Smooth muscle cell (in vitro differentiated cells): ENCODE measurements around the gene UBE3C. TPM values are rescaled to one million over a fixed set of nuclear protein-coding genes. Genes with fewer than 3 reads are reported as not detected.
"Not testable (repeated sequence)": the region's sequence is repeated elsewhere in the genome, so short reads cannot be mapped to it uniquely, and the experiment has no call there.

Source experiments
- DNase-seq: peaks from one replicate; lab custom pipeline; 2025; ENCODE audit not compliant: unreplicated experiment; lab: John Stamatoyannopoulos, UW
- H2AFZ ChIP-seq: fragments of 200-600 bp; sonication (generic); 2 replicates; pipeline ENCODE4 v1.6.0; 2016; ENCODE audit warnings: antibody characterized with exemption, low read depth, mild to moderate bottlenecking
- H3F3A ChIP-seq: fragments of 200-600 bp; sonication (generic); 2 replicates; pipeline ENCODE4 v1.6.0; 2017; ENCODE audit warnings: antibody characterized with exemption, low read depth
- H3K27ac ChIP-seq: fragments of 200-600 bp; sonication (generic); 2 replicates; pipeline ENCODE4 v1.5.1; 2016; ENCODE audit warnings: low read depth, mild to moderate bottlenecking
- H3K27me3 ChIP-seq: fragments of 200-600 bp; sonication (generic); 2 replicates; pipeline ENCODE4 v1.6.1; 2016; ENCODE audit warnings: low read depth, mild to moderate bottlenecking
- H3K36me3 ChIP-seq: fragments of 200-600 bp; sonication (generic); 2 replicates; pipeline ENCODE4 v1.5.1; 2016; ENCODE audit warnings: low read depth
- H3K4me1 ChIP-seq: fragments of 200-600 bp; sonication (generic); 2 replicates; pipeline ENCODE4 v1.5.1; 2016; ENCODE audit warnings: low read depth
- H3K4me2 ChIP-seq: fragments of 200-600 bp; sonication (generic); 2 replicates; pipeline ENCODE4 v1.6.0; 2016; ENCODE audit warnings: mild to moderate bottlenecking
- H3K4me3 ChIP-seq: fragments of 200-600 bp; sonication (generic); 2 replicates; pipeline ENCODE4 v1.5.1; 2016; ENCODE audit warnings: mild to moderate bottlenecking
- H3K79me2 ChIP-seq: fragments of 200-600 bp; sonication (generic); 2 replicates; pipeline ENCODE4 v1.6.0; 2016; ENCODE audit warnings: low read depth, mild to moderate bottlenecking
- H3K9ac ChIP-seq: fragments of 200-600 bp; sonication (generic); 2 replicates; pipeline ENCODE4 v1.6.0; 2016; ENCODE audit warnings: low read depth
- H3K9me3 ChIP-seq: fragments of 200-600 bp; sonication (generic); replicated peaks from 2 replicates; pipeline ENCODE4 v1.5.1; 2016; ENCODE audit warnings: low read depth
- H4K20me1 ChIP-seq: fragments of 200-600 bp; sonication (generic); 2 replicates; pipeline ENCODE4 v1.6.0; 2016; ENCODE audit warnings: low read depth
- CTCF ChIP-seq: fragments of 200-600 bp; sonication (generic); IDR thresholded peaks from 2 replicates; pipeline ENCODE4 v1.5.1; 2017; ENCODE audit warnings: borderline replicate concordance, mild to moderate bottlenecking, antibody characterized with exemption; ENCODE audit not compliant: insufficient read depth, poor library complexity, severe bottlenecking
- WGBS: methylation state at CpG from one replicate; pipeline ENCODE4 v1.1.7; 2016; ENCODE audit warnings: low lambda C conversion rate; 5-methylcytosine and 5-hydroxymethylcytosine counted together
- polyA plus RNA-seq: library from polyadenylated mRNA; unstranded; fragments of >200 nt; fragmentation: Nextera tagmentation; extraction: Ambion mirVana; gene quantifications from 2 replicates; pipeline ENCODE4 v1.2.1, GENCODE V29; 2016
- total RNA-seq: library from RNA; depleted of rRNA; stranded (reverse); fragments of >200 nt; gene quantifications from 2 replicates; pipeline ENCODE4 v1.2.3, GENCODE V29; 2014

Gene UBE3C
- total and polyA plus RNA-seq, 2 experiments from 2014 or later, result 16.3 to 43.1 TPM

- Histone ChIP-seq H3K27ac (no peak overlapping the region), H3F3A (no peaks in the 10 kb centered on the region), H3K9ac (no peak overlapping the region), H3K4me1 (no peaks in the 10 kb centered on the region), H3K27me3 (no peaks in the 10 kb centered on the region), H2AFZ (no peak overlapping the region), H3K79me2 (no peaks in the 10 kb centered on the region), H3K36me3 (peaks cover 15% of the 10 kb centered on the region), H4K20me1 (no peaks in the 10 kb centered on the region), H3K9me3 (no peaks in the 10 kb centered on the region), H3K4me2 (no peak overlapping the region), H3K4me3 (no peak overlapping the region)
- no peak for DNase-seq
- 95% methylated on average over 11 of the region's 11 CpGs for WGBS
- no peak for TF ChIP-seq CTCF
Observed at GRCh38 chr7:157253850-157254249, 115.1 kb downstream of the UBE3C start.

DNA sequence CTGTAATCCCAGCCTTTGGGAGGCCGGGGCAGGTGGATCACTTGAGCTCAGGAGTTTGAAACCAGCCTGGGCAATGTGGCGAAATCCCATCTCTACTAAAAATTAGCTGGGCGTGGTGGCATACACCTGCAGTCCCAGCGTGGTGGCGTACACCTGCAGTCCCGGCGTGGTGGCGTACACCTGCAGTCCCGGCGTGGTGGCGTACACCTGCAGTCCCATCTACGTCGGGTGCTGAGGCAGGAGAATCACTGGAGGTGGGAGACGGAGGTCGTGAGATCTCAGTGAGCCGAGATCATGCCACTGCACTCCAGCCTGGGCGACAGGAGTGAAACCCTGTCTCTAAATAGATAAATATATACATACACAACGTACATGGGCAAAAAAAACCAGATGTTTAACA is 116.1 kb downstream of the UBE3C start:
- H3K9me3 ChIP-seq, H2AFZ ChIP-seq, H3K4me2 ChIP-seq, H3K9ac ChIP-seq, H3K79me2 ChIP-seq, H3K4me1 ChIP-seq, DNase-seq, H4K20me1 ChIP-seq, H3K4me3 ChIP-seq, H3K27me3 ChIP-seq, H3K27ac ChIP-seq, H3F3A ChIP-seq: not testable (repeated sequence)
- 96% methylated on average over 18 of the region's 18 CpGs for WGBS
- peaks cover 19% of the 10 kb centered on the region for H3K36me3 ChIP-seq

- peaks cover 23% of the 10 kb centered on the region for H3K36me3 ChIP-seq
- no peak for DNase-seq
Observed at GRCh38 chr7:157255201-157255606, 116.5 kb downstream of the UBE3C start.

GRCh38 chr7:157263156-157263555 is 124.4 kb downstream of the UBE3C start:
- H3K36me3 ChIP-seq, result peaks cover 22% of the 10 kb centered on the region
- H3K9ac ChIP-seq, result no peak overlapping the region
- H3K9me3 ChIP-seq, result no peaks in the 10 kb centered on the region
- no peak overlapping the region for H2AFZ ChIP-seq
- no peak for TF ChIP-seq CTCF
- no peak overlapping the region for H3K27ac ChIP-seq
- H3K79me2 ChIP-seq, result no peaks in the 10 kb centered on the region
- H3F3A ChIP-seq, result no peaks in the 10 kb centered on the region
- H3K27me3 ChIP-seq, result no peaks in the 10 kb centered on the region
- no peak overlapping the region for H3K4me3 ChIP-seq
- no peak for DNase-seq
- H4K20me1 ChIP-seq, result no peaks in the 10 kb centered on the region
- no peak overlapping the region for H3K4me2 ChIP-seq
- WGBS, result 98% methylated on average over 23 of the region's 23 CpGs
- H3K4me1 ChIP-seq, result no peaks in the 10 kb centered on the region

More at GRCh38 chr7:157255201-157255606, 116.5 kb downstream of the UBE3C start:
- Histone ChIP-seq H3K4me3 (no peak overlapping the region), H3K27me3 (no peaks in the 10 kb centered on the region), H3K9me3 (no peaks in the 10 kb centered on the region), H3K79me2 (no peaks in the 10 kb centered on the region), H2AFZ (no peak overlapping the region), H4K20me1 (no peaks in the 10 kb centered on the region), H3F3A (no peaks in the 10 kb centered on the region), H3K9ac (no peak overlapping the region), H3K27ac (no peak overlapping the region), H3K4me1 (no peaks in the 10 kb centered on the region), H3K4me2 (no peak overlapping the region)
- TF ChIP-seq CTCF, result no peak
- WGBS, result 83% methylated on average over 5 of the region's 5 CpGs
